HG02759 (cell line): ENCODE results near the gene KLC1.

Source experiments
- ATAC-seq: cut with Tn5 transposase; IDR thresholded peaks from one replicate; pipeline ENCODE4 v1.9.1; 2021; ENCODE audit warnings: mild to moderate bottlenecking, moderate library complexity; ENCODE audit not compliant: unreplicated experiment

KLC1 gene

DNA sequence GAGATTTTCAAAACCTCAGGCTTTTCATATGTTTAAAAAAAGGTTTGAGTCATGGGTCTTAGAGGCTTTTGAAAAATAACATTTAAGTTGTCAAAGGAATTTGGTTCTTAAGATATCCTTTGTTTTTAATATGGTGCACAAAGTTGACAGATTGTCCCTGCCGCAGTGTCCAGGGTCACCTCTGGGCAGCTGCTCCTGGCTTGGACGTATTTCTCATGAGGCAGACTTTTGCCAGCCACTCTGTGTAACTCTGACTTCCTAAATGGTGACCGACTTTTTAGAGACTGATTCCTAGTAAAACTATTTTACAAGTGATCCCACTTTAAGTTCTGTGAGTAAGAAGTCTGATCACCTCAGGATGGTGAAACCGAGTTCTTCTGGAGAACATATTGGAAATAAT is 58.7 kb downstream of the KLC1 start:
- no peak for ATAC-seq

DNA sequence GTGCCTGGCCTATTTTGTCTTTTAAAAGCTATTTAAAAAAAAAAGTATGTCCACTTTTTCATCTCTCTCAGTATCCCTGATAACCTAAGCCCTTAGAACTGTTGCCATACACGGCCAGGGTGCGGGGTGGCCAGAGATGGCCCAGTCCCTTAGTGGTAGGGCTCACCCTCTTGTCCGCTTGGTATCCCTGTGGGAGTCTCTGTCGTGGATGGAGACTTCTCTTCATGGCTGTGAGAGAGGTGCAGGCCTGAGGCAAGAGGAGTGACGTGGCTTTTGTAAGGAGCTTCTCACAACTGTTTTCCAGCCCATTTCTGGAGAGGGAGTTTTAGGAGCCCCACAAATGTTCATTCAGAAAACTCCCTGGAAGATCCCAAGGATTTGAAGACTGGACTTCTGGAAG is 59.4 kb downstream of the KLC1 start:
- ATAC-seq: no peak

GRCh38 chr14:103688906-103689902 is 60.2 kb downstream of the KLC1 start:
- ATAC-seq: no peak

DNA sequence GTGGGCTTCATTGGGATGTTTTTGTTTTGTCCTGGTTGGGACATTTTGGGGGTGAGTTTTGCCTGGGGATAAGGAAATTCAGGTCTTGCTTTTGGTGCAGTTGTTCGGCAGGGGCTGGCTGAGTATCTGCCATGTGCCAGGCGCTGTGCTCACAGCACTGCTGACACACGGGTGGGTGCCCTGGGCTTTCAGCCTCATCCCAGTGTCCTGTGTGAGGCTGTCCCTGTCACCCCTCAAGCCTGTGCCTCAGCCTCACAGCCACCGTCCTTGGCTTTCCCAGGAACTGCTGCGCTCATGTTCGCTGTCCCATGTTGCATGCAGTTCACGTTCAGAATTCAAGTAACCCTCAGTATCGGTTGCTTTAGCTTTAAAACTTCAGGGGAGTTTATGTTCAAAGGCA is 61.3 kb downstream of the KLC1 start:
- ATAC-seq: no peak

GRCh38 chr14:103691655-103692054 is 62.6 kb downstream of the KLC1 start:
- peak; percentile 81 for ATAC-seq

GRCh38 chr14:103692159-103692558 is 63.1 kb downstream of the KLC1 start:
- peak; percentile 36 for ATAC-seq

- ATAC-seq: no peak
Measured at GRCh38 chr14:103692871-103693270, 63.9 kb downstream of the KLC1 start.

GRCh38 chr14:103693515-103693914 is 64.5 kb downstream of the KLC1 start:
- ATAC-seq: no peak

DNA sequence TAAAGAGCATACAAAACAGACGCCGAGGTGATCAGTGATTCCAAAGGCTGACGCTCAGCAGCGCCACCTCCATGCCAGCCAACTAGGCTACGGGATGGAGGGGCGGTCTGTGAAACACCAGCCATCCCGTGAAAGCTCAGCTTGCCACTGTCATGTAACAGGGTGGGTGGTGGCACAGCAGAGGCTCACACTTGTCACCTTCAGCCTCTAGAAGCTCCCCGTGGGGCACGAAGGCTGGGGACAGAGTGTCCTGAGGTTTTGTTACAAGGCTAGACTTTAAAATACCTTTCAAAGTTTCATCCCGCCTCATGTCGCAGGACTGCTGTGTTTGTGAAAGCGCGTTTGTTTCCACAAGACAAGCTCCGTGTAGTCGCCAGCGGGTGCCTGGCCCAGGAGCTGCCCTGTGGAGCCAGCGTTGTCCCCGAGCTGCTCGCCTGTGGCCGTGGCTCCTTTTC is 65.6 kb downstream of the KLC1 start:
- no peak for ATAC-seq

DNA sequence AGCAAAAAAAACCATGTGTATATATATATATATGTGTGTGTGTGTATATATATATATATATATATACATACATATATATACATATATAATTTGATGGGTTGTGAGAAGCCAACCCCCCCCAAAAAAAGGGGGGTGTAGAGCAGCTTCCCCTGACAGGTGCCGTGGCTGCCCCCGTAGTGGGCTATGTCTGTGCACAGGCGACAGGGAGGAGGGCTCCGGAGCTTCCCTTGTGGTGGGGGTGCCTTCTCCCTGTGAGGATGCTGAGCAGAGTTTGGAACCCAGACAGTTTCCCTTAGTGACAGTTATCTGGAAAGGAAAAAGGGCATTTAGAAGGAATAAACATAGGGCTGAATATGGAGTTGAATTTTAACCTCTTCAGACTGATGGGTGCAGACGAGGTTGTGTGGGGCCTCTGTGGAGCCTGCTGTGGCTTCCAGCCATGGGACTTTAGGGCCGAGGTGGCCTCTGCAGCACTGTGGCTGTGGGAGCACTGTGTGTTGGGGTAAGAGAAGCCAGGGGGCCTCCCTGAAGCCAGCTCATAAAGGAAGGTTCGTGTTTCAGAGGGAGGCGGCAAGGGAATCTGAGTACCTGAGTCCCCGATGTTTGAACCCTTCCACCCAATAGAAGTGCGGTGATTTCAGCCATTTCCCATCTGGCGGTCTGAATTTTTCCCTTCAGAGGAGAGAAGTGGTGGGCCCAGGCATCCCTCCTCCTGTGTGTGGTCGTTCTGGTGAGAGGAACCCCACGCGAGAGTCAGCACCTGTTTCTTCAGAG is 66.5 kb downstream of the KLC1 start:
- ATAC-seq: no peak

DNA sequence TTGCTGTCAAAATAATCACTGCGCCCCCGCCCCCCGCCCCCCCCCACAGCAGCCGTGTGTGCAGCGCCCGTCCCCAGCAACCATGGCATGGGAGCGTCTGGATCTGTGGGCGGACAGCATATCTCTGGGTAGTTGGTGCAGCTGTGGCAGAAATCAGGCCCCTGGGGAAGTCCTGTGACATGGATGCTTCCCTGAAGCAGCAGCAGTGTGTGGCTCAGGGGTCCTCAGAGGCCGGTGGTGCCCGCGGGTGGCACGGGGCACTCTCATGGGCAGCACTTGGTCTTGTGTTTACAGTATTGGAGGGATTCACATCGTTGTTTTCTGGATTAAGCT is 67.0 kb downstream of the KLC1 start:
- ATAC-seq: no peak

DNA sequence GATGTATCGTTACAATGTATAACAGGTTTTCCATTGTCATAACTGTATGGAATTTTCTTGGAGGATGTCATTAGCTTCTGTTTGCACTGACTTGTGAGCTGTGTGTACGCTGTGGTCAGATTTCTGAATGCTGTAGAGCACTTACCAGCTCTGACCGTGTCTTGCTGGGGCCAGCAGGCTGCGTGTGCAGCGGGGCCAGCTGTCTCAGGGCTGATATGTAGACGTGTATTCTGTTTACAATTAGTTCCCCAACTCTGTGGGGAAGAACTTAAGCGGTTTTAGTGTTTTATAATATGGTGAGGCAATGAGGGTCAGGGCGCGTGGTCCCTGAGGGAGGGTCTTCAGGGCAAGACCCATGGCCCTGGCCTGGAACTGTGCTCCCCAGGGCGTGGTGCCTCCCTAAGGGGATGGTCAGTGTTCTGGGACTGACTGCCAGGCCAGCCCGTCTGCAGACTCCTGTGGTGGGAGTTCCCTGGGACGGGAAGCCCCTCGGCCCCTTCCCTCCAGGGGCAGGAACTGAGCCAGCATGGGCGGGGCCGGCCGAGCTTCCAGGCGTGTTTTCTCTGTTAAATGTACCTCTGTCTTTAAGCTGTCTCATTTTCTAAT is 67.6 kb downstream of the KLC1 start:
- no peak for ATAC-seq

GRCh38 chr14:103697206-103697602 is 68.2 kb downstream of the KLC1 start:
- no peak for ATAC-seq

DNA sequence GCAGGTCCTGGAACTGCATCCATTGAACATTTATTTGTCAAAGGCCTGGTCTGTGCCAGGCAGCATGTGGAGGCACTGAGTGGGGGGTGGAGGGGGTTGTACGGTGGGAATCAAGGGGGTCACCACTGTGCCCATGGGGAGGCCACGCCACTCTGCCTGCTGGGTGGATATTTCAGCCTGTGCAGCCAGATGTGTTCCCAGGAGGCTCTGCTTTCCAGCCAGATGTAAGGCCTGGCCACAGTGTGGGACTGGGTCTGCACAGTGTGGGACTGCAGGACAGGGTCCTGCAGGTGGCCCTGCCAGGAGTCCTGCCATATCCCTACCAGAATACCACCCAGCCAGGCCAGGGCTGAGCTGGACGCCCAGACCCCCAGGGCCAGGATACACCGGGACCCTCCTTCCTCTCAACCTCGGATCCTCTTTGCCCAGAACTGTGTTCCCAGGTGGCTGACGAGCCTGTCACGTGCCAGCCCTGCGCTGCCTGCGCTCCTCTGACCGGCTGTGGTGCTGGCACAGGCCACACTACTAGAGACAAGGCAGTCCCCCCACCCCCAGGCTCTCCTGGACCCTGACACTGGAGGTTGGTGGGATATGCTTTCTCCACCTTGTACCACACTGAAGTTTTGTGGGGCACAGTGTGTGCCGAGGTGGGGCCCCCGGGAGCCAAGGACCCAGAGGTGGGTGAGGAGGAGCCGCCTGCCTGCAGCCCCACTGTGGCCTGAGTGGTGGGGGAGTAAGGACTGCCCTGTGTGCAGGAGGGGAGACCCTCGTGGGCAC is 68.8 kb downstream of the KLC1 start:
- ATAC-seq: no peak

DNA sequence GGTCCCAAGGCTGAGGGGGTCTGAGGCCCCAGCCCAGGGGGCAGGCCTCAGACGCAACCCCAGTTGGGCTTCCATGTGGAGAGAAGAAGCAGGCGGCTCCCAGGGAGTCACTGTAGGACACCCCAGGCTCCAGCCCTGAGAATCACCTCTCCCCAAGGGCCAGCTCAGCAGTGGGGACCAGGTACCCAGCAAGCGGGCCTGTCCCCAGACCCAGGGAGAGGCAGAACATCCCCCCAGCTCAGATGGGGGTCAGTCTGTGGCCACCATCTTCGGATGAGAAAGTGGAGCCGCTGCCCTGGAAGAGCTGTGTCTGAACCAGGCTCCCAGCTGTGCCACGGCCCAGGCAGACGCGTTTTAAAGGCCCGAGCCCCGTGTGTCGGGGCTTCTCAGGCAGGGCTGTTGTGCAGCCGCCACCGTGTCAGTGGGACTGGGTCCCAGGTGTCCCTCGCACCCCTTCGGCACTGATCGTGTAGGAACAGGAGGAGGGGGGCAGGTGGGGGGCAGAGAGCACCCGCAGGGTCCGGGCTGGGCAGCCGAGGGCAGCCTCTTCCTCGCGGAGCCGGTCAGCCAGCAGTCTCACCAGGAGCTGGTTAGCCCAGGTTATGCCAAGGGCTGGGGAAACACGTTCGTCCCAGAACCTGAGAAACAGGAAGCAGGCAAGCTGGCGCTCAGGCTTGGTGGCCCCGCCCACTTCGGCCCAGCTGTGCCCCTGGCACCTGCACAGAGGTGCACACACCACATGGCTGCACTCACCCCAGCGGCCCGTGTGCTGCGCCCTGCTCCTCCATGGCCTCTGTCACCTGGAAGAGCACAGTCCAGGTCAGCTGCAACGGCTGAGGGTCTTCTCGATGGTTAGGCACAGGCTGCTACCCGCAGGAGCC is 69.6 kb downstream of the KLC1 start:
- no peak for ATAC-seq

DNA sequence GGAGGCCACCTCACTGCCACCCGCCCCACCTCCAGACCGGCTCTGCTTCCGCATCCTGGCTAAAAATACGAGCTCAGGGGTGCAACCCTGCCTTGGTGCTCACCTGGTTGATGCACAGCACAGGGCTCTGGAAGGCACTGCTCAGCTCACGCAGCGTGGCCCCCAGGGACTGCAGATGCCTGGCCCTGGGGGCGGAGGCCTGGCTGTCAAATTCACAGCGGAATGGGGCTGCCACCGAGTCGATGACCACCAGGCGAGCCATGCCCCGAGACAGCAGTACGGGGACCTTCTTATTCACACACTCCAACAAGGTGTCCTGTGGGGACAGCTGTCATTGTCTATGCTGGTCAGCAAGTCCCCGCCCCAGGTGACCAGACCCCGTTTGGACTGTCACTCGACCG is 70.2 kb downstream of the KLC1 start:
- no peak for ATAC-seq

- ATAC-seq: no peak
Measured at GRCh38 chr14:103699901-103700752, 71.1 kb downstream of the KLC1 start.

DNA sequence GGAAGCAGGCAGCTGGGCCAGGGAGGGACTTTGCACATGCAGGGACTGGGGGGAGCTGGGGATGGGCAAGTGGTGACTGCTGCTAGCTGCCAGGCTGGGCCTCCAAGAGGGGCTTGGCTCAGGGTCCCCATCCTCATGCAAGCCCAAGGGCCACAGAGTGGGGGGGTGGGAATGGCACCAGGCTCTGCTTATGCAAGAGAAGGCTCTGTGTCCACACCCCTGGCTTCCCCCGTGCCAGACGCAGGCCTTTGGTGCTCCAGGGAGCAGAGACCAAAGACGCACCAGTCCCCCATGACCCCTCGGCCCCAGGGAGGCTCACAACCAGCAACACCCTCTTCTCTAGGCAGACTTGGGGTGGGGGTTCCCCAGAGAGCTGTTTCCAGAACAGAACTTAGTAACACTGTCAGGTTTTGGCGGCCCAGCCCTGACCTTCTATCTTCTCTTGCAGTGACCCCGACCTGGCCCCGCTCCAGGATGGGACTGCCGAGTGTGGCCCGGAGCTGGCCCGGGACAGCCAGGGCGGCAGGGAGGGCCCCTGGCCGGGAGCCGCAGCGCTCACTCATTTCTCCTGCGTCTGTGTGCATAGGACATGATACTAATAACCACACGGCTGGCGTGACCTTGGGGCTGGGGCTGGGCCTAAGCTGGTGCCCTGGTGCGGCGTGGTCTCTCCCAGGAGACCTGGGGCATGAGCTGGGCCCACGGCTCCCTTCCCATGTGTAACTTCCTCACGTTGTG is 71.9 kb downstream of the KLC1 start:
- no peak for ATAC-seq
